ENCODE measurements around the gene PTPRZ1.

- no peak for TF ChIP-seq POLR2A (IDR thresholded peaks at IDR 0.05)
- TF ChIP-seq, protein P1, sequence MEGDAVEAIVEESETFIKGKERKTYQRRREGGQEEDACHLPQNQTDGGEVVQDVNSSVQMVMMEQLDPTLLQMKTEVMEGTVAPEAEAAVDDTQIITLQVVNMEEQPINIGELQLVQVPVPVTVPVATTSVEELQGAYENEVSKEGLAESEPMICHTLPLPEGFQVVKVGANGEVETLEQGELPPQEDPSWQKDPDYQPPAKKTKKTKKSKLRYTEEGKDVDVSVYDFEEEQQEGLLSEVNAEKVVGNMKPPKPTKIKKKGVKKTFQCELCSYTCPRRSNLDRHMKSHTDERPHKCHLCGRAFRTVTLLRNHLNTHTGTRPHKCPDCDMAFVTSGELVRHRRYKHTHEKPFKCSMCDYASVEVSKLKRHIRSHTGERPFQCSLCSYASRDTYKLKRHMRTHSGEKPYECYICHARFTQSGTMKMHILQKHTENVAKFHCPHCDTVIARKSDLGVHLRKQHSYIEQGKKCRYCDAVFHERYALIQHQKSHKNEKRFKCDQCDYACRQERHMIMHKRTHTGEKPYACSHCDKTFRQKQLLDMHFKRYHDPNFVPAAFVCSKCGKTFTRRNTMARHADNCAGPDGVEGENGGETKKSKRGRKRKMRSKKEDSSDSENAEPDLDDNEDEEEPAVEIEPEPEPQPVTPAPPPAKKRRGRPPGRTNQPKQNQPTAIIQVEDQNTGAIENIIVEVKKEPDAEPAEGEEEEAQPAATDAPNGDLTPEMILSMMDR (IDR thresholded peaks at IDR 0.05 in 4 of 5, conservative IDR thresholded peaks at IDR 0.05 in 1 of 5) = no peak
Observed at GRCh38 chr7:122103064-122103463, 230.1 kb downstream of the PTPRZ1 start.
